ENCODE data around the gene MTG2.

MTG2 gene

DNA sequence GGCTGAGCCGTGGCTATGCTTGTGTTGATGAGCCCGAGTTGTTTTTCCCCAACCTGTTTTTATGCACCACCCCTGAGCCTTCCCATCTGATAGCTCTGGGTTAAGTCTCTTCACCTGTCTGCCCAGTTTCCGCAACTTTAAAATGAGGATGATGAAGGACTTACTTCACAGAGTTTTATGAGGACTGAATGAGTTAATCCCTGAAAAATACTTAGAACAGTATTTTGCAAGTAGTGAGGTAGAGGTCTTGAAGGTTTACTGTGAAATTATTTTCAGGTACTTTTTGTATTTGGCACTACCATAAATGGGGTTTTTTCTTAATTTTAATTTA, 3.2 kb downstream of the MTG2 start:
- DNase-seq (ENCODE audit: low read depth in 2 of 2), result no peak

DNA sequence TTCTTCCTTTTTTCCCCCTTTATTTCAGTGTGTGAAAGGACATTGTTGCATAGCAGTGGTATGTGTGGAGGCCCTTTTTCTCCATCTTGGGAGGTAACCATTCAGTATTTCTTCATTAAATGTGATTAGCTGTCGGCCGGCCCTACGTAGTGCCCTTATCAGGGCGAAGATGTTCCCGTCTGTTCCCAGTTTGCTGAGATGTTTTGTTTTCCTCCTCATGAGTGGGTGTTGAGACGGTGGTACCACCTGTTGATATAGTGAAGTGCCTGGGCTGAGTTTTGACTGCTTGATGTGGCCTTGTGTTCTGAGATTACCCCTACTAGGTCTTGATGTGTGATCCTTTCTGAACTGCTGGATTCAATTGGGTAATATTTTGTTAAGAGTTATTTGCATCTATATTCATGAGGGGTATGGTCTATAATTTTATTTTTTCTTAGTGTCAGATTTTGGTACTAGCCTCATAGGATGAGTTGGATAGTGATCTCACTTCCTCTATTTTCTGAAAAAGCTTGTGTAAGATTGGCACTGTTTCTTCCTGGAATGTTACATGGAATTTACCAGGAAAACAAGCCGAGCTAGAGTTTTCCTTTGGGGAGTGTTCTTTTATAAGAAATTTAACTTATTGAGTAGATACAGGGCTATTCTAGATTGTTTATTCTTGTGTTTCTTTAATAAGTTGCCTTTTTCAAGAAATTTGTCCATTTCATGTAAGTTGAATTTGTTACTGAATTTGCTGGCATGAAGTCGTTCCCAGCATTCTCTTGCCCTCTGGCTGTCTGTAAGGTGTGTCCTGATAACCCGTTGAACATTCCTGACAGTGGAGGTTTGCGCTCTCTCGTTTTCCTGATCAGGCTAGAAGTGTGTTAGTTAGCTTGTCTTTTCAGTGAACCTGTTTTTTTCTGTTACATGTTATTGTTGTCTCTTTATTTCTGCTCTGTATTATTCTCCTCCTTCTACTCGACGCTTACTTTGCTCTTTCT, 4.3 kb downstream of the MTG2 start:
- no peak for DNase-seq (ENCODE audit: low read depth in 2 of 2)

DNA sequence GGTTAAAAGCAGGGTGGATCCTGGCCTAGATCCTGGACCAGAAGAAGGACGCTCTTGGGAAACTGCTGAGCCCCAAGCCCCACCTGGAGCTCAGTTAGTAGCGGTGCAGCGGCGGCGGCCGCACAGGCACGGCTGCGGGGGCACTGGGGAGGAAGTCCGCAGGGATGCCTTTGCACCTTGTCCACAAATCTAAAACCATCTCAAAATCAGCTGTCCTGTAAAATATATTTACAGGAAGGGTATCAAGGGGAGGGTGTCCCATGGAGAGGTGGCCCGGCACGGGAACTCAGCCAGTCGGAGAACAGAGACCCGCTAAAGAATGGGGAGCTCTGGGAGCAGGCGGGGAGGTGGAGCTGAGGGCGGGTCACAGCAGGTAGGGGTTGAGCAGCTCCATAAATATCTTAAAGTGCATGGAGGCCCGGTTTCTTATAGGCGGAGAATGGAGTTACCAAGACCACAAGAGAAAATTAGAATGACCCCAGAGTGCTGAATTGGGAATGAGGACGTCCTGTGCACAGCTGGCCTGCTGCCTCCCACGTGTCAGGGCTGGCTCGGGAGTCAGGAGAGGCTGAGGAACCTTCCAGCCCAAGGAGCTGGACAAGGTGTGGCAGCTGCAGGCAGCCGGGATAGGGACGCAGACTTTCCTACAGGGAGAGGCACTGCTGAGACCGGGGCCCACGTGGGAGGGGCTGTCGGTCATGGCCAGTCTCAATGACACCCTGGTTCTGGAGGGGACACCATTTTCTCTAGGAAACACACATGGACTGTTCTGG, 8.0 kb downstream of the MTG2 start:
- no peak for DNase-seq (ENCODE audit: low read depth in 2 of 2)

DNA sequence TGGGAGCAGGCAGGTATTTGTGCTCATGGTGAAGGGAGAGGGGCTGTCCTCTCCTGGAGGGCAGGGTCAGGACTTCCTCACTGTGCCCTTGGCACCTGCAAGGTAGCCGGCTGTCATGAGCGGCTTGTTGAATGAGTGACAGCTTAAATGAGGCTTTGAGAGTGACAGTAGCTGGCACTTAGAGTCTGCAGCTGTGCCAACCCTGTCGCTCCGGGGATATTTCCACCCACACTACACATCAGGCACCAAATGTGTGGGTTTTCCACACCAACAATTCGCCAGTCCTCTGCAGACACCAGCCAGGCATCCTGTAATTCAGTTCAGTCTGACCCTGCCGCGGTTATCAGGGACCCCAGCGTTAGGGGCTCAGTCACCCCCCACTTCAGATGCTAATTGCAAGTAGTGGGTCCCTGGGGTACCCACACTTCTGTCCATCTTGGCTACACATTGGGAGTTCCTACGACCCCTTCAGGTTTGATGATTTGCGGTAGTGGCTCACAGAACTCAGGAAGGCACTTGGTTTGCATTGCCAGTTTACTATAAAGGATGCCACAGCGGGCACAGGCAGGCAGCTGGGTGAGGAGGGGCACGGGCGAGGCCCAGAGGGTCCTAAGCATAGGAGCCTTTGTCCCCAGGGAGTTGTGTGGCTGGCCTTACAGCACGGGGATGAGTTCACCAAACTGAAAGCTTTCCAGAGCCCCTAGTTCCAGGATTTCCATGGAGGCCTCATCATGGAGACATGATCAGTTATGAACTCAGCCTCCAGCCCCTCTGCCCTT, 9.1 kb downstream of the MTG2 start:
- no peak for DNase-seq (ENCODE audit: low read depth in 2 of 2)

DNA sequence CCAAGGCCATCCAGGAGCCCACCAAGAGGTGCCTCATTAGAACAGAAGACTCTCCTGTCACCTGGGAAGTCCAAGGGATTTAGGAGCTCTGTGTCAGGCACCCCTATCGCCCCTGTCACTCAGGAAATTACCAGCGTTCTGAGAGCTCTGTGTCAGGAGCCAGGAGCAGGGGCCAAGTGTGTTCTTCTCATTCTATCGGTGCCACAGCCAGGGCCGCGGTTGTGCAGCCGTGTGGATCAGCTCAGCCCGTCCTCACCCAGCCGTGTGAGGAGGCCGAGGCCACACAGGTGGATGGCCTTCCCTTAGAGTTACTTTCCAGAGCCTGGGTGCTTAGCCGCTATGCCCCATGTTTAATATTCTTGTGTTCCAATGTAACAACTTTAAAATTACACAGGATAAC, 9.8 kb downstream of the MTG2 start:
- no peak for DNase-seq (ENCODE audit: low read depth in 2 of 2)

DNA sequence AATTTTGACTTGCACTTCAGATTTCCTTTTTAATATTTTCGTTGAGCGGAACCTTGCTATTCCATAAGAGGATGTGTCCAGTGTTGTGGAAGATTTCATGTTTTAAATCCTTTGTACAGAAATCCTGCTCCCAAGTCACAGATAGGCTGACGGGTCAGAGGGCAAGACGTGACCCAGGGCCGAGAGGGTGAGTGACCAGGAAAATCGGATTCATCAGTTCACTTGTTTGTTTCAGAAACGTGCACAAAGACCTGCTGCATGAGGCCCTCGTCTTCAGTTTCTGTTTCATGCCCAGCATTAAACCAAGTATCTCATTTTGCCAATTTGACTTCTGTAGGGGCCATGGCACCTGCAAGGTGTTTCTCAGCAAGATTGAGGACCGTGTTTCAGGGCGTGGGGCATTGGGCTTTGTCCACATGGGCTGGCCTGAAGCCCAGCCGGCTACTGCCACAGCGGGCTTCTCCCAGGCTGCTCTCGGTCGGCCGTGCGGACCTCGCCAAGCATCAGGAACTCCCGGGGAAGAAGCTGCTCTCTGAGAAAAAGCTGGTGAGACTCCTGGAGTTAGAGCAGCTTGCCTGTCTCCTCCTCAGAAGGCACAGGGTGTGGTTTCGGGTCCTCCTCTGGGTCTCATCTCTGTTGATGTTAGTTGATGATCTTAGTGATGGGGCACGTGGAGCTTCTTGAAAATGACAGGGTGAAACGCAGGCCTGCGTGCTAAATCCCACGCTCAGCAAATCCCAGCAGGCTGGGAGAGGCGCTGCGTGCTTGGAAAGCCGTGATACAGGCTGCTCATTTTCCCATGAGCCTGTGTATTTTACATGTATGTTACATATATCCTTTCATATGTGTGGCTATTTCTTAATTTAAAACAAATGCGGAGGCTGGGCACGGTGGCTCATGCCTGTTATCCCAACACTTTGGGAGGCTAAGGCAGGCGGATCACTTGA, 10.5 kb downstream of the MTG2 start:
- DNase-seq (ENCODE audit: low read depth in 2 of 2), result no peak

DNA sequence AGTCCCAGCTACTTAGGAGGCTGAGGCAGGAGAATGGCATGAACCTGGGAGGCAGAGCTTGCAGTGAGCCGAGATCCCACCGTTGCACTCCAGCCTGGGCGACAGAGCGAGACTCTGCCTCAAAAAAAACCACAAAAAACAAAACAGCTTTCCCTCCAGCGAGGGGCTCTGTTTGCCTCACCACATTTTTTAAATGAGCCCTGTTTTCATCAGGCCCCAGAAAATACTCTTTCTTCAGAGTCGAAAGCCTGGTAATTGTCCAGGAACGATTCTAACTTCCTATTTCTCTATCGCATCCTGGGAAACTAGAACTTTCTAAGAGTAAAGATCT, 12.2 kb downstream of the MTG2 start:
- no peak for DNase-seq (ENCODE audit: low read depth in 2 of 2)

DNA sequence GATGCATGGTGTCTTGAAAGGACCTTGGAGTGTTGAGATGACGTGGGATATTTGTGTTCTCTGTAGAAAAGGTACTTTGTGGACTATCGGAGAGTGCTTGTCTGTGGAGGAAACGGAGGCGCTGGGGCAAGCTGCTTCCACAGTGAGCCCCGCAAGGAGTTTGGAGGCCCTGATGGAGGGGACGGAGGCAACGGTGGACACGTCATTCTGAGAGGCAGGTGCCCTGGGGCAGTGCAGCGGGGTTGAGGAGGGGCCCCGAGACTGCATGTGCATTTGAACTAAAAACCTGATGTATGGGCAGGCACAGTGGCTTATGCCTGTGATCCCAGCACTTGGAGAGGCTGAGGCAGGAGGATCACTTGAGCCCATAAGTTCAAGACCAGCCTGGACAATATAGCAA, 12.9 kb downstream of the MTG2 start:
- DNase-seq (ENCODE audit: low read depth in 2 of 2), result no peak

DNA sequence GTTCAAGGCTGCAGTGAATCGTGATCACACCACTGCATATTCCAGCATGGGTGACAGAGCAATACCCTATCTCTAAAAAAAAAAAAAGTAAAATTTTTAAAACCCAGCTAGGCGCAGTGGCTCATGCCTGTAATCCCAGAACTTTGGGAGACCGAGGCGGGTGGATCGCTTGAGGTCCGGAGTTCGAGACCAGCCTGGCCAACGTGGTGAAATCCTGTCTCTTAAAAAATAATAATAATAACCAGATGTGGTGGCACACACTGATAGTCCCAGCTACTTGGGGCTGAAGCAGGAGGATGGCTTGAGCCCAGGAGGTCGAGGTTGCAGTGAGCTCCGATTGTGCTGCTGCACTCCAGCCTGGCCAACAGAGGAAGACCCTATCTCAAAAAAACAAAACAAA, 13.5 kb downstream of the MTG2 start:
- no peak for DNase-seq (ENCODE audit: low read depth in 2 of 2)

DNA sequence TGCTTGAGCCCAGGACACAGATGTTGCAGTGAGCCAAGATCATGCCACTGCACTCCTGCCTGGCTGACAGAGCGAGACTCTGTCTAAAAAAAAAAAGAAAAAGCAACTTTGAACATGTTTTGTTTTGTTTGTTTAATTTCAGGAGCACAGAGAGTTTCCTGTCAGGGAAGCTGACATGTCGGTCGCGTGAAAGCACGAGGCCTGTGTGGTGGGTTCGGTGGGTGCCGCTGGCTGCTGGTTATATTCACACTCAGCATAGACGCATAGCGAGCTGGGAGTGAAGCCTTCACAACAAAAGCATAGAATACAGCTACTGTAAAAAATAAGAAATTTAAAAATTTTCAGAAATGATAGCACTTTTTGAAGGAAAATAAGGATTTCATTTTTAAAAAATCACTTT, 14.5 kb downstream of the MTG2 start:
- no peak for DNase-seq (ENCODE audit: low read depth in 2 of 2)

DNA sequence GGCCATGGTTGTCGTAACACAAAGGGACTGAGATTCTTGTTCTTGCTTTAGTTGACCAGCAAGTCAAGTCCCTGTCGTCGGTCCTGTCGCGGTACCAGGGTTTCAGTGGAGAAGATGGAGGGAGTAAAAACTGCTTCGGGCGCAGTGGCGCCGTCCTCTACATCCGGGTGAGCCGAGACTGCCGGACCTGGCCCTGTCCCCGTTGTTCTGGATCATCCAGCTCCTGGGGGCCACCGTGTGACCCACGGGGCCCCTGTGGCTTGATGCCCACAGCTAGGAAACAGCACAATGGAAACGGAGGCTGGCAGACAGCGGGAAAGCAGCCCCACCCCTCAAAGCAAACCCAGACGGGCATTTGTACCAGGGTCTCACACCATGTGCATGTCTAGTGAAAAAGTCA, 15.0 kb downstream of the MTG2 start:
- no peak for DNase-seq (ENCODE audit: low read depth in 2 of 2)

DNA sequence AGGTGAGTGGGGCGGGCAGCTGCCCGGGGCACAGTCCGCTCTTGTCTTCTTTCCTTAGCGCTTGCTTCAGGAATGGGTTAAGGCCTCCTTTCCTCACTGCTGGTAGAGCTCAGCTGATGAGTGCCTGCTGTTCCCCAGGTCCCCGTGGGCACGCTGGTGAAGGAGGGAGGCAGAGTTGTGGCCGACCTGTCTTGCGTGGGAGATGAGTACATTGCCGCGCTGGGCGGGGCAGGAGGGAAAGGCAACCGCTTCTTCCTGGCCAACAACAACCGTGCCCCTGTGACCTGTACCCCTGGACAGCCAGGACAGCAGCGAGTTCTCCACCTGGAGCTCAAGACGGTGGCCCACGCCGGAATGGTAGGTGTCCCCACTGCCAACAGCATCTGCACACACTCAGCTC, 15.7 kb downstream of the MTG2 start:
- DNase-seq (ENCODE audit: low read depth in 2 of 2), result no peak

DNA sequence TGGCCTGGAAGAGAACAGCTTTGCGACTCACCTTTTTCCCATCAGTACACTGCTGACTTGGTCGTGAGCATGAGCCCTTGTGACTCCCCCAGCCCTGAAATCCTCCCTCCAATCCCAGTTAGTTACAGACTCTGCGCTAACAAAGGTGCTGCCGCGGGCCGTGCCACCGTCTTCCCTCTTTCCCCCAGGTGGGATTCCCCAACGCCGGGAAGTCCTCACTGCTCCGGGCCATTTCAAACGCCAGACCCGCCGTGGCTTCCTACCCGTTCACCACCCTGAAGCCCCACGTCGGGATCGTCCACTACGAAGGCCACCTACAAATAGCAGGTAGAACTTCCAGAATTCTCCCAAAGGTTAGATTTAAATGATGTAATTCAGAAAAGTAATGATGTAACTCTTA, 16.1 kb downstream of the MTG2 start:
- no peak for DNase-seq (ENCODE audit: low read depth in 2 of 2)

DNA sequence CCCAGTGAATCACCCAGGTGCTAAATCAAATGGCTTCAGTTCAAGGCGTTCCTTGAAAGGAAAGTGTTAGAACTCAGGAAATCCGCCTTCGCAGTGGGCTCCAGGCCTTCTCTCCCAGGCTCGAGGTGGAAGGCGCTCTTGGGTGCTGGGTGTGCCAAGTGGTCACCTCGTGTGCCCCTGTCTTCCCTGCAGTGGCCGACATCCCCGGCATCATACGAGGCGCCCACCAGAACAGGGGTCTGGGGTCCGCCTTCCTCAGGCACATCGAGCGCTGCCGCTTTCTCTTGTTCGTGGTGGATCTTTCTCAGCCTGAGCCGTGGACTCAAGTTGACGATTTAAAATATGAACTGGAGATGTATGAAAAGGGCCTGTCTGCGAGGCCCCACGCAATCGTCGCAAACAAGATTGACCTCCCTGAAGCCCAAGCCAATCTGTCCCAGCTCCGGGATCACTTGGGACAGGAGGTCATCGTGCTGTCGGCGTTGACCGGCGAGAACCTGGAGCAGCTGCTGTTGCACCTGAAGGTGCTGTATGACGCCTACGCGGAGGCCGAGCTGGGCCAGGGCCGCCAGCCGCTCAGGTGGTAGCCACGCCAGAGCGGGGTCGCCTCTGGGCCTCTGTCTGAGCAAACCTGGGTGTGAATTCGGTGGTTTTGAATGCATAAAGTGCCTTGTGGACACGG, 17.8 kb downstream of the MTG2 start:
- no peak for DNase-seq (ENCODE audit: low read depth in 2 of 2)

DNA sequence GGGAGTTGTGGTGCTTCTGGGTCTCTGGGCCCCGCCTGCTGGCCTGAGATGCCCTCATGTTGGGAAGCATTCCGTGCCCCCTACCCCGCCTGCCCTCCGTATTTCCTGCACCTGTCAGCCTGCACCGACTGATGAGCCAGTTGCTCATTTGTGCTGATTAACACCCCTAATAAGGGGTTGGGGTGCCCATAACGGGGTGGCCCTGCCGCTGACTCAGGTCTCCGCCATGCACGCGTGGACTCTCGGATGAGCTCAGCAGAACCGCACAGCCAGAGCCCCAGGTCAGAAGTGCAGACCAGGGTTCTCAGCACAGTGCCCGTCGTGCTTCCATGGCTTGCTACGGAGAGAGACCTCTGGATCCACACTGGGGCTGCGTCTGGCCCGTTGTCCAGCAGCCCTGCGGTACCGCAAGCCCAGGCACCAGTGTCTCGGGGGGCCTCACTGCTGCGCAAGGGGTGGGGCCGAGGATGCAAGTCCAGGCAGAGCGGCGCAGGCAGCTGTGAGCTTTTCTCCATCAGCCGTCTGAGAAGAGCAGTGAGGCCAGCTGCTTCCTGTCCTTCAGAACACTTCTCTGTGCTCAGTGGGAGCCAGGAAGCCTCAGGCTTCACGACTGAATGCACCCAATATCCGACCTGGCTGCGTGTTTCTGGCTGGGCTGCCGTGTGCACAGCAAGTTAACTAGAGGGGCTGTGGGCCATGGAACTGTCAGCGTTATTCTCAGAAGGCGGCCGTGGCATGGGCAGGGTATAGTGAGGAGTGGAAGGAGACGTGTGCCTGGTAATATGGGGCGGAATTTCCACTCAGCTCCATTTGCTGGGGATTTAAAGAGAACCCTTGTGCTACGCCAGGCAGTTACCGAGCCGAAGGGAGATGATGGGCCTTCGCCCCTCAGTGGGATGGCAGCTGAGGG, 18.6 kb downstream of the MTG2 start:
- no peak for DNase-seq (ENCODE audit: low read depth in 2 of 2)

DNA sequence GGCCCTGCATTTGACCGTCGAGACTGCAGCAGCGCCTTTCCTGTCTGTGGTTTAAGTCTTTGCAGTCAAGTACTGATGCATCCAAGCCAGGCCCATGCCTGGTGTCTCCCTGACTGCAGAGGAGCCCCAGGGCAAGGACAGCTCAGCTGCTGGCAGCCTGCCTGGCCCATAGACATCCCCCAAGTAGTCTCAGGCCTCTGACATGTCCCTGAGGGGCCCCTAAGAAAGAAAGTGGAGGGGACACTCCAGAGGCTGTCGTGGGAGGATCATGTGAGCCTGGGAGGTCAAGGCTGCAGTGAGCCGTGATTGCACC, 19.2 kb downstream of the MTG2 start:
- no peak for DNase-seq (ENCODE audit: low read depth in 2 of 2)

DNA sequence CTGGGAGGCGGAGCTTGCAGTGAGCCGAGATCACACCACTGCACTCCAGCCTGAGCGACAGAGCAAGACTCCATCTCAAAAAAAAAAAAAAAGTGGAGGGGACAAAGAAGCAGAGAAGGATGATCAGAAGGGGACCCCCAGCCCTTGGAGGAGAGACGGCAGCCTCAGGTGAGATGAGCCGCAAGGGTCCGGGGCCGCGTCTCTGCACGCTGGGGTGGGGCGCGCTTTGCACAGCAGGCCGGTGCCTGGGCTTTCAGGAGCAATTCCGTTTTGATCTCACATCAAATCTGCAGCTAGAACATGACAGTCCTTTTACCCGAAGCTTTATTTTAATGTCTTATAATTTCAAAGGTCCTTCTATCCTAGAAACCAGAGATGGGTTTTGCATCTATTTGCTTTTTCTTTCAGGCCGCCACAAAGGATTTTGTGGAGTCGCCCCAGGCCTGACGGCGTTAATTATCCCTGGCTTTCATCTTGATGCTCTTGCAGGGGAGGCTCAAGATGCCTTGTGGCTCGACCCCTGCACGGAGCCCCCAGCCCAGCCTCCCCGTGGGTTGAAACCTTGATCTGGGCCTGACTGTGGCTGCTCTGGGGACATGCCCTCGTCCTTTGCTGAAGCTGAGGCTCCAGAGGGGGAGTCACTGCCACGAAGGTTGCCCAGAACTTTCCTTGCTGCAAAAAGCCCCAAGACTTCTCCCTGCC, 20.0 kb downstream of the MTG2 start:
- DNase-seq (ENCODE audit: low read depth in 2 of 2), result no peak

DNA sequence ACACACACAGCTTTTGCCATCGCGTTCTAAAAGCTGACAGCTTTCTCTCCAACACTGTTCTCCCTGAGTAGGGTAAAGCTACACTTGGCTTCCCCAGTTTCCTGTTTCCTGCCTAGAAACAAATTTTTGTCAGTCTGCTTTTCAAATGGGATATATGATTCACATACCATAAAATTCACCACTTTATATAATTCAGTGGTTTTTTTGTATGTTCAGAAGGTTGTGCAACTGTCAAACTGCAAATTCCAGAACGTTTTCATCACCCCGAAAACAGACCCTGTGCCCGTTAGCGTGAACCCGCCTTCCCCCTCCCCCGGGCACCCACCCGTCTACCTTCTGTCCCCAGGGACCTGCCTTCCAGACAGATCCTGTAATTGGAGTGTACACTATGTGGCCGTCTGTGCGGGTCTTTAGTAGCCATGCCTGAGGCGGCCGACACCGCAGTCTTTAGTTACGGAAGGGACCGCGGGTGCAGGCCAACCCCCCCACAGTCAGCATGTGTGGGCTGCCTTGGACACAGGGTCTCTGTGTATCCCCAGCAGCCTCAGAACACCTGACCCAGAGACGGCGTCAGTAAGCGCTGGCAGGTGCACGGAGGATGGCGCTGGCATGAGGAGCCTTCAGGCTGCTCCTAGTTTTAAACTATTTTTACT, 20.7 kb downstream of the MTG2 start:
- no peak for DNase-seq (ENCODE audit: low read depth in 2 of 2)

All from stimulated activated CD4-positive, alpha-beta T cell treated with anti-CD3 and anti-CD28 coated beads, Interleukin-4, amount 100 ng/mL, for 48 hours (primary cell).